NCI-H1048 (cell line): Measurements from ENCODE around the gene PROK2.

Experiments
- DNase-seq: peaks from one replicate; lab custom pipeline; 2025; lab: John Stamatoyannopoulos, UW

PROK2 gene

DNA sequence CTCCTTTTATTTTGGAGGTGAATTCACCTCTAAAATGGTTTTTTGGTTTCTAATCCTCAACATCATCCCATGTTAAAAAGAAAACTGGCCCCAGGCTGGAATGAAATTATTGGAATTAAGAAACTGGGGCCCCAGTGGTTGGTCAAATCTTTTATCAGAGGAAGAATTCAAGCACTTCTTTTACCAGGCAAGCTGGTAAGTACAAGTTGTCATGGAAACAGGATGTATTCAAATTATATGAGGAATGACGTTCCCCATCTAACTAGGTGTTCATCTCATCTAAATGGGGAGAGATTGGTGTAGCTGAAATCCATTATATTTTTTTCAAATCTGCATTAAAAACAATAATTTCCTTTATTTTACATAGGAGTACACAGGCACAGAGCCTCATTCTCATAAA, 50.1 kb downstream of the PROK2 start:
- no peak for DNase-seq

DNA sequence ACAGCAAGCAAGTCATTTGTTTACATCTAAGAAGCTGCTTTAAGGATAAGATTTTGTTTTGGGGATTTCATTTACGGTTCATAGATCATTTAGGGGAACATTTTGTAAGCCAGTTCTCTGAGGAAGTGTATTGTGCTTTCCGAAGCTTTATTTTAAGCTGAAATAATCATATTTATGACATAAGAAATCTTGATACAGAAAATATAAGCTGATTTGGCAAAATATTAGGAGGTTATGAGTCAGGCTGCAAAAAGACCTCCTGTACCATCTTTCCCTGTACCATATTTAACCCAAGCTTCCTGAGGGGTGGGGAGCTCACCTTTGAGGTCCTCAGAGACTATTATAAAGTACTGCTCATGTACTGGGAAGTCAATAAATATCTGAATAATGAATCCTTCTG, 51.6 kb downstream of the PROK2 start:
- DNase-seq, result no peak

DNA sequence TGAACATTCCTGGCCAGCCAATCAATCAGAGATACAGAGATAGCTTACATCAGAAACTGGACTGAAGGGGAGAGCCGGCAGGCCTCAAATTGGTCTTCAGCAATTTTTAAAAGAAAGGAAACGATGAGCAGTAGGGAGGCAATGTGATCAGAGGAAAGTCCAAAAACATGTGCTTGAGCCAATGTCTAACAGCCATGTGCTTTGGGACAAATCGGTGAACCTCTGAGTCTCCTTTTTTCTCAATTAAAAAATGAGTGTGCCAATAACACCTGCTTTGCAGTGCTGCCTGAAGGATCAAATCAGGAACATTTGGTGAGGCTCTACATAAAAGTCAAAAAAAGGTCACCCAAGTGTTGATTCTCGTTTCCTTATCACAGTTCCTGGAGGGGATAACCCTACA, 52.3 kb downstream of the PROK2 start:
- DNase-seq, result no peak

DNA sequence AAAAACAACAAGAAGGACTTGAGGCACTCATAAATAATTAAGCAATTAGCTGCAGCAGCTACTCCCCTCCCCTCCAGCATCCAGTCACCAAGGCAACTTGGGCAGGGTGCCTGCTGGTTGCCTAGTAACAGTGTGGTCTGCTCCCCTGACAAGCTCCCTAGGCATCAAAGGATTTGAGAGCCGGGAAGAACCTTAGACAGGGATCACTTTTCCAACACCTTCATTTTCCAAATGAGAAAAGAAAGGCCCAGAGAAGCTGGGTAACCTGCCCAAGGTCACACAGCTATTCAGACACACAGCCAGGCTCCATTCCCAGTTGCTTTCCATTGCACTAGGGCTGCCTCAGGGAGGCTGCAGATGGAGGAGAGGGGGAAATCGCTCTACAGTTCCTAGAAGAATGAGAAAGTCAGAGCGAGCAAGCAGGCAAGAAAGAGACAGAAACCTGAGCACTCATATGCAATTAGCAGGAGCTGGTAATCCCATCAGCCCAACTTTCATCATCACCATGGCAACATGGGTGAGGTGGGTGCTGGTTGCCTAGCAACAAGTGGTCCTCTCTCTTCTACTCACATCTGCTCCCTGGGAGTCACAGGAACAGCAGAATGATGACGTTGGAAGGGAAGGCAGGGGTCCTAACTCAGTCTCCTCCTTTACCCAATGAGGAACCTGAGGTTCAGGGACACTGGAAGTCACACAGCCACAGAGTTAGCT, 56.2 kb downstream of the PROK2 start:
- no peak for DNase-seq

DNA sequence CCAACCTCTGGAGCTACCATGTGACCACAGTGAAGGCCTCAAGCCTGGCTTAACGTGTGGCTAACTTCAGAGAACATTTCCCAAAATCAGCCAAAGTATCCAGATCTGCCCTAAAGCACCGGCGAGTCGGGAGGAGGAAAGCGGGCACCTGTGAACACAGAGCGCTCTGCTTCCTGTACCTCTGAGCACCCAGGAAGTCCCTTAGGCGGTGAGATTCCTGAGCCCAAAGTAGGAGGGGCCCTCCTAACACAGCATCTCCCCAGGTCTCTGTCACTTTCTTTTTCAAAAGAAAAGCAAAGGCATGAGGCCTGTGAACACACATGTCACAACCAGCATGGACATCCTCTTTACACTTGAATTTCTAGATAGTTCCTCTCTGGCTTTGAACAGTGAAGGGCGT, 58.8 kb downstream of the PROK2 start:
- DNase-seq, result no peak

DNA sequence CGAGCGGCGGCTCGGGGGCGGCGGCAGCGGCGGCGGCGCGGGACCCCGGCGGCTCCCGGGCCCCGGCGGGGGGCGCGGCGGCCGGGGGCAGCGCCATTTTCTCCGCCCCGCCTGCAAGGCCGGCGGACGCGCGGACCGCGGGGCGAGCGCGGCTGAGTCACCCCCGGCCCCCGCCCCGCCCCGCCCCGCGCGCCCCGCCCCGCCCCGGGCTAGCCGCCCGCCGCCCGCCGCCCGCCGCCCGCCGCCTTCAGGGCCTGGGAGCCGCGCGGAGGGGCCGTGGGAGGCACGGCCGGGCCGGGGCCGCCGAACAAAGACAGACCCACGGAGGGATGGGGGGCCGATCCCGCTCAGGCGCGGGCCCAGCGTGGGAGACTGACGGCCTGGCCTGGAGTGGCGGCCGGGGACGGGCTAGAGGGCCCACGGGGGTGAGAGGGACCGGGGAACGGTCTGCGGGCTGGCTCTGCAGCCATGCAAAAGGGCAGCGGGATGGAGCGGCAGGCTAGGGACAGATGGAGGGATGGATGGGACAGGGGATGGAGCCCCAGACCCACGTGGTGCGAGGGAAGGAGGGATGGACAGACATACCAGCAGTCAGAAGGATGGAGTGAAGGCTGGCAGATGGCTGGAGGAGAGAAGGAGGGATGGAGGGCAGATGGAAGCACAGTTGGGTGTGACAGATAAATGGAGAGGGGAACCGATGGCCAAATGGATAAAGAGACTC, 59.5 kb downstream of the PROK2 start, which contains the start of gene EIF4E3:
Gene EIF4E3, minus strand, starts transcription at position 132 of the 721 bp plus-strand sequence. Its CDS starts 35 bp downstream, at position 97.
- DNase-seq, result no peak

DNA sequence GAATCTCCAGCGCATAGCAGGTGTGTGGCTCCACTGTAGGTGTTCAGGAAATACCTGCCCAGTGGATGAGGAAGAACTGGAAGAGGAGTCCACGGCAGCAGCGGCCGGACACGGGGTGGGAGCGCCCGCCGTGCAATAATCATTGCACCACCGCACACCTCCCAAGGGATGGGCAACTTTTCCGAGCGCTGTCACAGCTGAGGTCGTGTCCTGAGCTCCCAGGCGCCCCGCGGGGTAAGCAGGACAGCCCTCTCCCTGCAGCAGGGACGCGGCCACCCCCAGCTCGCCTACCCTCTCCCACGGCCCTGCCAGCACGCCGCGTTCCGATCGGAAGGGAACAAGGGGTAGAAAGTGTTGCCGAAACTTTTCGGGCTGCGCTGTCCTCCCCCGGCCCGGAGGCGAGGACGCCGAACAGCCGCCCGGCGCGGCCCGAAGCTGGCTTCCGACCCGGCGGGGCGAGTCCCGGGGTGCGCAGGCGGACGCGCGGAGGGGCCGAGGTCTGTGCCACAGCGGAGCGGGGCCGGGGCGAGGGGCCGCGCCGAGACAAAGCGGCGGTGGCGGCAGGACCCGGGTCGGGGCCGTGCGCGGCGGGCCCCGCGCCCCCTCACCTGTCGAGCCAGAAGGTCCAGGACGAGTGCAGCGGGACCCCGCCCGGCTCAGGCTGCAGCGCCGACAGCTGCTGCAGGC, 60.2 kb downstream of the PROK2 start:
- DNase-seq, result no peak

DNA sequence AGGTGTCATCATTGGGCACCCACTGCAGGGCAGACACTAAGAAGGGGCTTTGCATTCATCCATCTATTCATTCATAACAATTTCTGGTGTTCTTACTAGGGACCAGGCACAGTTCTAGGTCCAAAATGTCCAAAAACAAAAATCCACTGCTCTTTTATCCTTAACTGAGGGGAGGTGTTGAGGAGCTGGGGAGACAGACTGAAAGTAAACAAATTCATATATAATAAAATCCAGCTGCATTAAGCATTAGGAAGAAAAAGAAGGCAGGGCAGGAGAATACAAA, 60.8 kb downstream of the PROK2 start:
- no peak for DNase-seq

DNA sequence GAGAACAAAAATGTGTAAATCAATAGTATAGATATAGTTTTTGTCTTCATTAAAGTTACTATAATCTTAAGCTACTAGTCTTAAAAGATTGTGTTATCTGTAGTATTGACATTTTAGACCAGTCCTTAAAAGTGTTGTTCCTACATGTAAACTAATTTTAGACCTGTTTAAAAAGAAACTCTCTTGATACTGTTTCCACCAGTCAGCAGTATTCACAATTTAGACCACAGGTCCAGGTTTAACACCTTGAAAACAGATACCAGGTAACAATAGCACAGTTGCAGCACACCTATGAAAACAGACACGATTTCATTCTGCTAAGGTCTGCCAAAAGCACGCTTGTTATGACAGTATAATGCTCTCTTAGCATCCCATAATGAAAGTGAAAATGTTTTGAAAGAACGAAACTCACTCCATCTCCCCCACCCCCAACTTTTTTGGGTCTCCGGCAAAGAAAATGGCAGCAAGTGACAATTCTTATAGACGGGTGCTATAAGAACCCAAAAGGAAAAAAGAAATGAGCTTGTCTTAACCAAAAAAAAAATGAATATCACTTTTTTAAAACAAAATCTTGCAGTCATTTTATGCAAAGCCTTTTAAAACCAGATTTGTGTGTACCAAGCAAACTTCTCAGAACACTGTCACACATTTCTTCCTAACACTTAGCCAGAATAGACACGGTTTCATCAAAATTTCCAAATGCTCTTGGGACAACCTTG, 61.3 kb downstream of the PROK2 start:
- DNase-seq, result no peak

DNA sequence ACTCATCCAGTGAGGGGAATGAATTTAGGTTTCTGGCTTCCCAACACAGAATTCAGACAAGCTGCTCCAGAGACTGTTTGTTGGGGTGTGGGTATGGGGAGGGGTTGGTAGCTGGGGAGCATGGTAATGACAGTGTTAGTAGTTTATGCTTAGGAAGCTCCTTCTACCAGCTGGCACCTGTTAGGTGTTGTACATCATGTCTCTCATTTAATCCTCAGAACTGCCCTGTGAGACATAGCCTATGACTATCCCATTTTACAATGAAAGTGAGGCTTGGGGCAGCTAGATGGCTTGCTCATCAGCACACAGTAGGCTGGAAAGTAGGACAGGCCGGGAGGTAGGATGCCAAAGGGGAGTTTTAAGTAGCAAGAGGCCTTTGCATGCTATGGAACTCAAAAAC, 62.3 kb downstream of the PROK2 start:
- DNase-seq, result no peak
